ENCODE data around the gene CDON.

The CDON gene

GRCh38 chr11:125926682-125927081, 136.0 kb downstream of the CDON start:
- no peak overlapping the region for H2AFZ ChIP-seq (ENCODE audit: low read length)
- TF ChIP-seq EZH2 (IDR thresholded peaks at IDR 0.05; ENCODE audit: borderline replicate concordance, low read length) (no peak), CTCF (IDR thresholded peaks at IDR 0.05; ENCODE audit: low read length) (no peak)
- H3K27me3 ChIP-seq (ENCODE audit: insufficient read depth, low read length), result no peaks in the 10 kb centered on the region
- no peaks in the 10 kb centered on the region for H3K9me2 ChIP-seq (ENCODE audit: low read depth, low read length)
- H3K9ac ChIP-seq (ENCODE audit: low read length), result no peak overlapping the region
- H3K4me3 ChIP-seq (ENCODE audit: low read depth, low read length, poor library complexity, severe bottlenecking), result no peak overlapping the region
- no peaks in the 10 kb centered on the region for H3K79me2 ChIP-seq (ENCODE audit: insufficient read depth, low read length)
- H3K4me2 ChIP-seq (ENCODE audit: low read length), result no peak overlapping the region
- no peak overlapping the region for H3K27ac ChIP-seq (ENCODE audit: low read depth, low read length, poor library complexity, severe bottlenecking)
- no peaks in the 10 kb centered on the region for H4K20me1 ChIP-seq (ENCODE audit: insufficient read depth, low read length)
- H3K4me1 ChIP-seq (ENCODE audit: insufficient read depth, low read length, severe bottlenecking), result no peaks in the 10 kb centered on the region
- no peaks in the 10 kb centered on the region for H3F3A ChIP-seq (ENCODE audit: insufficient read depth, low read length)
- H3K36me3 ChIP-seq (ENCODE audit: insufficient read depth, low read length), result no peaks in the 10 kb centered on the region
- H3K9me3 ChIP-seq (ENCODE audit: low read length), result no peaks in the 10 kb centered on the region

GRCh38 chr11:125925804-125926203, 136.9 kb downstream of the CDON start:
- no peak overlapping the region for H2AFZ ChIP-seq (ENCODE audit: low read length)

GRCh38 chr11:125925247-125925740, 137.4 kb downstream of the CDON start:
- no peaks in the 10 kb centered on the region for H3K36me3 ChIP-seq (ENCODE audit: insufficient read depth, low read length)
- no peaks in the 10 kb centered on the region for H4K20me1 ChIP-seq (ENCODE audit: insufficient read depth, low read length)
- no peak overlapping the region for H3K4me3 ChIP-seq (ENCODE audit: low read depth, low read length, poor library complexity, severe bottlenecking)
- H3K27ac ChIP-seq (ENCODE audit: low read depth, low read length, poor library complexity, severe bottlenecking), result no peak overlapping the region
- H3K79me2 ChIP-seq (ENCODE audit: insufficient read depth, low read length), result no peaks in the 10 kb centered on the region
- no peaks in the 10 kb centered on the region for H3K9me2 ChIP-seq (ENCODE audit: low read depth, low read length)
- TF ChIP-seq CTCF (IDR thresholded peaks at IDR 0.05; ENCODE audit: low read length) (no peak), EZH2 (IDR thresholded peaks at IDR 0.05; ENCODE audit: borderline replicate concordance, low read length) (no peak)
- H3K4me1 ChIP-seq (ENCODE audit: insufficient read depth, low read length, severe bottlenecking), result no peaks in the 10 kb centered on the region
- no peak overlapping the region for H2AFZ ChIP-seq (ENCODE audit: low read length)
- no peak overlapping the region for H3K4me2 ChIP-seq (ENCODE audit: low read length)
- H3K9ac ChIP-seq (ENCODE audit: low read length), result no peak overlapping the region
- H3K27me3 ChIP-seq (ENCODE audit: insufficient read depth, low read length), result no peaks in the 10 kb centered on the region
- H3F3A ChIP-seq (ENCODE audit: insufficient read depth, low read length), result no peaks in the 10 kb centered on the region
- H3K9me3 ChIP-seq (ENCODE audit: low read length), result no peaks in the 10 kb centered on the region

More at GRCh38 chr11:125925804-125926203, 136.9 kb downstream of the CDON start:
- Histone ChIP-seq H3K4me1 (ENCODE audit: insufficient read depth, low read length, severe bottlenecking) (no peaks in the 10 kb centered on the region), H3K9me3 (ENCODE audit: low read length) (no peaks in the 10 kb centered on the region), H3K4me3 (ENCODE audit: low read depth, low read length, poor library complexity, severe bottlenecking) (no peak overlapping the region), H4K20me1 (ENCODE audit: insufficient read depth, low read length) (no peaks in the 10 kb centered on the region), H3K4me2 (ENCODE audit: low read length) (no peak overlapping the region), H3K9ac (ENCODE audit: low read length) (no peak overlapping the region), H3K27ac (ENCODE audit: low read depth, low read length, poor library complexity, severe bottlenecking) (no peak overlapping the region), H3K9me2 (ENCODE audit: low read depth, low read length) (no peaks in the 10 kb centered on the region), H3K36me3 (ENCODE audit: insufficient read depth, low read length) (no peaks in the 10 kb centered on the region), H3K27me3 (ENCODE audit: insufficient read depth, low read length) (no peaks in the 10 kb centered on the region), H3F3A (ENCODE audit: insufficient read depth, low read length) (no peaks in the 10 kb centered on the region), H3K79me2 (ENCODE audit: insufficient read depth, low read length) (no peaks in the 10 kb centered on the region)
- TF ChIP-seq EZH2 (IDR thresholded peaks at IDR 0.05; ENCODE audit: borderline replicate concordance, low read length) (no peak), CTCF (IDR thresholded peaks at IDR 0.05; ENCODE audit: low read length) (no peak)
